Endothelial cell of umbilical vein (primary cell): ENCODE results near the gene SNCAIP. TPM values are rescaled to one million over a fixed set of nuclear protein-coding genes. Genes with fewer than 3 reads are reported as not detected.

Experiments used
- BruUV-seq: library from RNA; stranded (reverse); fragments of 400-500 nt; replicated peaks from 2 replicates; lab custom pipeline; 2021; lab: Mats Ljungman, UMichigan
- CTCF ChIA-PET: fragments of 300-600, 350-600 bp; sonication (Branson Sonifier 250); formaldehyde crosslinking; loops from one replicate; lab custom pipeline; 2021; ENCODE audit warnings: antibody characterized with exemption, inconsistent platforms; lab: Charles Lee
- POLR2A ChIA-PET: fragments of 300-600, 350-600 bp; sonication (Branson Sonifier 250); formaldehyde crosslinking; loops from one replicate; lab custom pipeline; 2021; ENCODE audit warnings: antibody characterized with exemption, inconsistent platforms; lab: Charles Lee
- DNase-seq: peaks from one replicate; pipeline ENCODE4 v3.0.0-alpha.2; 2011; ENCODE audit warnings: low read depth, low spot score
- FAIRE-seq: peaks from 2 replicates; lab custom pipeline; 2011; peaks lifted over from hg19 to GRCh38; lab: Jason Lieb, UNC
- H2AFZ ChIP-seq: 2 replicates; pipeline ENCODE4 v1.6.0; 2012; ENCODE audit warnings: low read depth, low read length, control low read depth, inconsistent platforms
- H3K27ac ChIP-seq: 2 replicates; pipeline ENCODE4 v1.5.1; 2011; ENCODE audit warnings: low read depth, mild to moderate bottlenecking, control low read depth, low read length, moderate library complexity; ENCODE audit not compliant: insufficient read depth
- H3K27me3 ChIP-seq, 2 experiments: 2 replicates each; pipeline versions ENCODE4 v1.6.0 to v1.6.1; 2011; ENCODE audit warnings: low read length in 2 of 2, mixed read lengths in 1 of 2; ENCODE audit not compliant: control insufficient read depth in 2 of 2, insufficient read depth in 2 of 2
- H3K36me3 ChIP-seq, 2 experiments: 2 replicates in 1 of 2; 3 replicates in 1 of 2; pipeline ENCODE4 v1.5.1; 2011; ENCODE audit warnings: low read length in 2 of 2, mild to moderate bottlenecking in 1 of 2, moderate library complexity in 1 of 2; ENCODE audit not compliant: control insufficient read depth in 2 of 2, insufficient read depth in 2 of 2; ENCODE audit errors: extremely low read depth in 1 of 2
- H3K4me1 ChIP-seq: 3 replicates; pipeline ENCODE4 v1.5.1; 2011; ENCODE audit warnings: mild to moderate bottlenecking, low read length; ENCODE audit not compliant: control insufficient read depth, insufficient read depth; ENCODE audit errors: extremely low read depth
- H3K4me2 ChIP-seq: 2 replicates; pipeline ENCODE4 v1.6.1; 2011; ENCODE audit warnings: low read length, control low read depth, mixed read lengths; ENCODE audit not compliant: insufficient read depth
- H3K4me3 ChIP-seq, 3 experiments: fragments of 200-600 bp in 1 of 3; sonication (generic), shearing (Covaris generic) in 1 of 3; replicated peaks in 1 of 3; 2 replicates each; pipeline ENCODE4 v1.5.1; 2011 to 2016; ENCODE audit warnings: control low read depth in 3 of 3, low read length in 3 of 3, mild to moderate bottlenecking in 2 of 3, inconsistent platforms in 1 of 3, low read depth in 1 of 3, moderate library complexity in 1 of 3; ENCODE audit not compliant: insufficient read depth in 1 of 3
- H3K79me2 ChIP-seq: 2 replicates; pipeline ENCODE4 v1.6.0; 2012; ENCODE audit warnings: low read length, inconsistent platforms; ENCODE audit not compliant: control insufficient read depth, insufficient read depth
- H3K9ac ChIP-seq: replicated peaks from 2 replicates; pipeline ENCODE3; 2011; ENCODE audit warnings: low read length, control low read depth; ENCODE audit not compliant: insufficient read depth; ENCODE audit errors: extremely low read depth
- H3K9me1 ChIP-seq: replicated peaks from 3 replicates; pipeline ENCODE4 v1.6.0; 2011; ENCODE audit warnings: mild to moderate bottlenecking, low read length; ENCODE audit not compliant: control insufficient read depth, insufficient read depth; ENCODE audit errors: extremely low read depth
- H3K9me3 ChIP-seq: replicated peaks from 2 replicates; pipeline ENCODE4 v1.5.1; 2012; ENCODE audit warnings: low read length, inconsistent platforms; ENCODE audit not compliant: control insufficient read depth, insufficient read depth
- H4K20me1 ChIP-seq: replicated peaks from 2 replicates; pipeline ENCODE3; 2011; ENCODE audit warnings: mild to moderate bottlenecking, low read length; ENCODE audit not compliant: control insufficient read depth, insufficient read depth; ENCODE audit errors: extremely low read depth
- EZH2 ChIP-seq: IDR thresholded peaks from 2 replicates; pipeline ENCODE4 v1.6.1; 2012; ENCODE audit warnings: borderline replicate concordance, low read depth, mild to moderate bottlenecking, moderate library complexity, low read length, inconsistent platforms; ENCODE audit not compliant: severe bottlenecking
- FOS ChIP-seq: IDR thresholded peaks from 2 replicates; pipeline ENCODE4 v1.6.1; 2011; ENCODE audit warnings: mild to moderate bottlenecking, low read length, moderate library complexity, borderline replicate concordance; ENCODE audit not compliant: insufficient read depth
- GATA2 ChIP-seq: IDR thresholded peaks from 2 replicates; pipeline ENCODE4 v1.7.0; 2011; ENCODE audit warnings: low read depth, mild to moderate bottlenecking, moderate library complexity, mixed read lengths, low read length; ENCODE audit not compliant: insufficient read length, insufficient read depth
- MYC ChIP-seq: IDR thresholded peaks from one replicate; pipeline ENCODE4 v1.6.1; 2011; ENCODE audit warnings: mild to moderate bottlenecking, low read depth, low read length
- POLR2AphosphoS5 ChIP-seq: IDR thresholded peaks from 2 replicates; pipeline ENCODE4 v1.6.1; 2012; ENCODE audit warnings: low read depth, mild to moderate bottlenecking, control low read depth, low read length, moderate library complexity; ENCODE audit not compliant: insufficient read depth
- dilution Hi-C: fragments of 300-500 bp; cut with MboI; formaldehyde crosslinking; loops from one replicate; pipeline ENCODE4 v1.15.0; 2019; ENCODE audit warnings: low sequenced_read_pairs; ENCODE audit not compliant: extremely low pct_ligation_motif_present
- intact Hi-C: fragments of 100-400 bp; cut with micrococcal nuclease; formaldehyde crosslinking; loops from one replicate; pipeline ENCODE4 v1.10.0; 2022
- polyA plus RNA-seq, 4 experiments: library from polyadenylated mRNA; depleted of rRNA in 3 of 4; stranded (reverse) in 3 of 4; unstranded in 1 of 4; fragments of >200 nt; gene quantifications; 2 replicates each; pipeline versions ENCODE4 v1.2.1 to v1.2.3, GENCODE V29; 2011 to 2012; ENCODE audit warnings: missing spikeins in 1 of 4
- total RNA-seq: library from RNA; stranded (reverse); gene quantifications from 2 replicates; pipeline ENCODE4 v1.2.3, GENCODE V29; 2021
- TF ChIP-seq, protein P1 (sequence below), 2 donors: IDR thresholded peaks; 1 replicate in 1 of 2; 2 replicates in 1 of 2; pipeline ENCODE4 v1.5.1; 2011; ENCODE audit warnings: low read length in 2 of 2, mild to moderate bottlenecking in 2 of 2, moderate library complexity in 2 of 2, control low read depth in 1 of 2, inconsistent platforms in 1 of 2, low read depth in 1 of 2; ENCODE audit not compliant: insufficient read depth in 1 of 2; ENCODE audit errors: extremely low read depth in 1 of 2
- TF ChIP-seq, protein P2 (sequence below): IDR thresholded peaks from 2 replicates; pipeline ENCODE4 v1.6.1; 2011; ENCODE audit not compliant: insufficient read depth, insufficient read length

Gene SNCAIP
- total and polyA plus RNA-seq, 2 donors (not counting 3 experiments of a cell fraction or from before 2014, with no cell fraction given), result 13.1 to 42.0 TPM

GRCh38 chr5:122436615-122437014 is 124.6 kb downstream of the SNCAIP start:
- H3K9me1 ChIP-seq, result no peaks in the 10 kb centered on the region
- no peaks in the 10 kb centered on the region for H3K79me2 ChIP-seq
- H3K36me3 ChIP-seq, result no peaks in the 10 kb centered on the region
- H3K27ac ChIP-seq, result no peak overlapping the region
- no peak overlapping the region for H3K9ac ChIP-seq
- dilution Hi-C loops, result no loop called here
- H3K4me1 ChIP-seq, result no peaks in the 10 kb centered on the region
- H3K4me3 ChIP-seq, result no peak overlapping the region
- no peaks in the 10 kb centered on the region for H3K27me3 ChIP-seq
- intact Hi-C loops, result no loop called here
- ChIA-PET POLR2A (no interaction called here), CTCF (no interaction called here)
- no peak for DNase-seq
- H3K9me3 ChIP-seq, result no peaks in the 10 kb centered on the region
- FAIRE-seq, result no peak
- no TSS peak for BruUV-seq
- H4K20me1 ChIP-seq, result no peaks in the 10 kb centered on the region
- TF ChIP-seq, protein P1, sequence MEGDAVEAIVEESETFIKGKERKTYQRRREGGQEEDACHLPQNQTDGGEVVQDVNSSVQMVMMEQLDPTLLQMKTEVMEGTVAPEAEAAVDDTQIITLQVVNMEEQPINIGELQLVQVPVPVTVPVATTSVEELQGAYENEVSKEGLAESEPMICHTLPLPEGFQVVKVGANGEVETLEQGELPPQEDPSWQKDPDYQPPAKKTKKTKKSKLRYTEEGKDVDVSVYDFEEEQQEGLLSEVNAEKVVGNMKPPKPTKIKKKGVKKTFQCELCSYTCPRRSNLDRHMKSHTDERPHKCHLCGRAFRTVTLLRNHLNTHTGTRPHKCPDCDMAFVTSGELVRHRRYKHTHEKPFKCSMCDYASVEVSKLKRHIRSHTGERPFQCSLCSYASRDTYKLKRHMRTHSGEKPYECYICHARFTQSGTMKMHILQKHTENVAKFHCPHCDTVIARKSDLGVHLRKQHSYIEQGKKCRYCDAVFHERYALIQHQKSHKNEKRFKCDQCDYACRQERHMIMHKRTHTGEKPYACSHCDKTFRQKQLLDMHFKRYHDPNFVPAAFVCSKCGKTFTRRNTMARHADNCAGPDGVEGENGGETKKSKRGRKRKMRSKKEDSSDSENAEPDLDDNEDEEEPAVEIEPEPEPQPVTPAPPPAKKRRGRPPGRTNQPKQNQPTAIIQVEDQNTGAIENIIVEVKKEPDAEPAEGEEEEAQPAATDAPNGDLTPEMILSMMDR (IDR thresholded peaks at IDR 0.05; ENCODE audit: extremely low read depth in 1 of 2, insufficient read depth in 1 of 2, low read depth in 1 of 2, low read length in 2 of 2), result no peak
- TF ChIP-seq FOS (no peak), GATA2 (no peak), POLR2AphosphoS5 (no peak), EZH2 (no peak), MYC (no peak)
- TF ChIP-seq, protein P2, sequence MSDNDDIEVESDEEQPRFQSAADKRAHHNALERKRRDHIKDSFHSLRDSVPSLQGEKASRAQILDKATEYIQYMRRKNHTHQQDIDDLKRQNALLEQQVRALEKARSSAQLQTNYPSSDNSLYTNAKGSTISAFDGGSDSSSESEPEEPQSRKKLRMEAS, result no peak
- H3K4me2 ChIP-seq, result no peak overlapping the region
- H2AFZ ChIP-seq, result no peak overlapping the region
